ENCODE data around the gene RGS3.

DNA sequence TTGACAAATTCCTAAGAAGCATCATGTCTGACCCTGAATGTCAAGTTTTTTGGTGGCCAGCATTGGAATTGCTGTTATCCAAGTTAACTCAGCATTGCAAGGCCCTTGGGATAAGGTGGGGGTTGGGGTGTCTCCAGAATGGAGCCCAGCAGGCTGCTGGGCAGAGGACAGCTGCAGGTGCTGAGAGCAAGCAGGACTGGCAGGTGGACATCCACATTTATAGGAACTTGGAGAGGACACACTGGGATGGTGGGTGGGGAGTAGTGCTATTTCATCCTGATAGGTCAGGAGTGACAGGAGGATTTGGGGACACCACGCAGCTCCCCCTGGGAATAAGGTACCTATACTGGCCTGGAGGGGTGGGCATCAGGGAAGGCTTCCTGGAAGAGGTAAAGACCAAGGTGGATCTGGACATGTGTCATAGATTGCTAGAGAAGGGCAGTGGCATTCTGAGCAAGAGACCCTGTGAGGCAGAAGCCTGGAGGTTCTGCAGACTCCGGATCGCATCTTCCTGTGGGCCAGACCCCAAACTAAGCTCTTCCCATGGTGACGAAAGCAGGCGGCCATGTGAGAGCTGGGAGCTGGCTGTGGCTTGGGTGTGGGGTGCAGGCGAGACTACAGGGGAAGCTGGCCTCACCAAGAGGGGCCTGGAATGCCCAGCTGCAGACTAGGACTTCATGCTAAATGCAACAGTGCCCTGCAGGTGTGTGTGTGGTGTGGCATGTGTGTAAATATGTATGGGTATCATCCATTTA is 148.1 kb downstream of the RGS3 start:
- TF ChIP-seq, protein P1, sequence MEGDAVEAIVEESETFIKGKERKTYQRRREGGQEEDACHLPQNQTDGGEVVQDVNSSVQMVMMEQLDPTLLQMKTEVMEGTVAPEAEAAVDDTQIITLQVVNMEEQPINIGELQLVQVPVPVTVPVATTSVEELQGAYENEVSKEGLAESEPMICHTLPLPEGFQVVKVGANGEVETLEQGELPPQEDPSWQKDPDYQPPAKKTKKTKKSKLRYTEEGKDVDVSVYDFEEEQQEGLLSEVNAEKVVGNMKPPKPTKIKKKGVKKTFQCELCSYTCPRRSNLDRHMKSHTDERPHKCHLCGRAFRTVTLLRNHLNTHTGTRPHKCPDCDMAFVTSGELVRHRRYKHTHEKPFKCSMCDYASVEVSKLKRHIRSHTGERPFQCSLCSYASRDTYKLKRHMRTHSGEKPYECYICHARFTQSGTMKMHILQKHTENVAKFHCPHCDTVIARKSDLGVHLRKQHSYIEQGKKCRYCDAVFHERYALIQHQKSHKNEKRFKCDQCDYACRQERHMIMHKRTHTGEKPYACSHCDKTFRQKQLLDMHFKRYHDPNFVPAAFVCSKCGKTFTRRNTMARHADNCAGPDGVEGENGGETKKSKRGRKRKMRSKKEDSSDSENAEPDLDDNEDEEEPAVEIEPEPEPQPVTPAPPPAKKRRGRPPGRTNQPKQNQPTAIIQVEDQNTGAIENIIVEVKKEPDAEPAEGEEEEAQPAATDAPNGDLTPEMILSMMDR (IDR thresholded peaks at IDR 0.05) = no peak
- TF ChIP-seq POLR2A (IDR thresholded peaks at IDR 0.05) (no peak), POLR2AphosphoS5 (IDR thresholded peaks at IDR 0.05) (no peak), EP300 (IDR thresholded peaks at IDR 0.05) (no peak)
